ENCODE measurements around the gene TNFSF9. TPM values are rescaled to one million over a fixed set of nuclear protein-coding genes. Genes with fewer than 3 reads are reported as not detected.
"Not testable (repeated sequence)": the region's sequence is repeated elsewhere in the genome, so short reads cannot be mapped to it uniquely, and the experiment has no call there.

The TNFSF9 gene
- total RNA-seq, 2 donors from 2014 or later = 0.79 to 4.0 TPM

DNA sequence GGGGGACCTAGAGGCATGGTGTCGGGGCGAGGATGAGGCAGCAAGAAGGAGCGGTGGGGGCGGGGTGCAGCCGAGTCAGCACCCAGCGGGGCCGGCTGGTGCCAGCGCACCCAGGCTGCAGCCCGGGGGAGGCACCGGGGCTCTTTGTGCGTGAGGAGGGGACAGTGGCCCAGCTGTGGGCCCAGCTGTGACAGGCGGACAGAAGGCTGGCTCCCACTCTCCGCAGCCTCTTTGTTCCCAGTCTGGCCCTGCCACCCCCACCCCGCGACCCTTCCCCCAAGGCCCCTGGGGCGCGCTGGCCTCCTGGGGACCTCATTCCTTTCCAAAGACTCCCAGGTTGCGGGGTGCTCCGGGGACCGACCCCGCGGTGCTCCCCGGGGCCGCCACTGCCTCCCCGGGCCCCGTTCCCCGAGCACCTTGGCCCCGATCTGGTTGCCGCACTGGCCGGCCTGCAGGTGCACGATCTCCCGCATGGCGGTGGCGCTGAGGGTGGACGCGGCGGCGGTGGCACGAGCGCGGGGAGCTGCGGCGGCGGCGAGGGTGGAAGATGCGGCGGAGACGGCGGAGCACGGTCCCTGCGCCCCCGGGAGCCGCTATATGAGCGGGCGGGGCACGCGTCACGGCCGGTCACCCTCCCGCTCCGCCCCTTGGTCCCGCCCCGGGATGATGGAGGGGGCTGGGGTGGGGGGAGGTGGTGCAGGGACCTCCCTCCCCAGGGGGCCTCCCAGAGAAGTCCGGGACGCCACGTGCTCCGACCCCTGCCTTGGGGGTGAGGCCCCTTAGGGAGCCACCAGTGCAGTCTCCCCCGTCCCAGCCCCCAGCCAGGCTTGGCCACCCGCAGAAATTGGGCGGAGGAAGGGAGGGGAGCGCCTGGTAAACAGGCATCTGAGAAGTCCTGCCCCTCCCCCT, 28.8 kb upstream of the TNFSF9 start, which contains the start of gene TUBB4A:
TSS of gene TUBB4A (minus strand) at position 570 of the 909 bp plus-strand sequence. CDS start at position 473, 97 bp downstream.
- H3K27ac ChIP-seq = no peak within 1 kb of the TSS
- no peaks in the 10 kb centered on the region for H3K9me3 ChIP-seq
- no peaks in the 10 kb centered on the region for H3K36me3 ChIP-seq
- peak within 1 kb of the TSS; percentile 25 for H3K4me3 ChIP-seq
- DNase-seq = no peak
- H3K9ac ChIP-seq (ENCODE audit: low read depth in 2 of 2, low read length in 2 of 2) = no peak within 1 kb of the TSS
- peaks cover 6% of the 10 kb centered on the region for H3K4me1 ChIP-seq
- H3K27me3 ChIP-seq = peaks cover 28% of the 10 kb centered on the region
- intact Hi-C loops (cut with DNase I) = no loop called here
- TF ChIP-seq, protein P1, sequence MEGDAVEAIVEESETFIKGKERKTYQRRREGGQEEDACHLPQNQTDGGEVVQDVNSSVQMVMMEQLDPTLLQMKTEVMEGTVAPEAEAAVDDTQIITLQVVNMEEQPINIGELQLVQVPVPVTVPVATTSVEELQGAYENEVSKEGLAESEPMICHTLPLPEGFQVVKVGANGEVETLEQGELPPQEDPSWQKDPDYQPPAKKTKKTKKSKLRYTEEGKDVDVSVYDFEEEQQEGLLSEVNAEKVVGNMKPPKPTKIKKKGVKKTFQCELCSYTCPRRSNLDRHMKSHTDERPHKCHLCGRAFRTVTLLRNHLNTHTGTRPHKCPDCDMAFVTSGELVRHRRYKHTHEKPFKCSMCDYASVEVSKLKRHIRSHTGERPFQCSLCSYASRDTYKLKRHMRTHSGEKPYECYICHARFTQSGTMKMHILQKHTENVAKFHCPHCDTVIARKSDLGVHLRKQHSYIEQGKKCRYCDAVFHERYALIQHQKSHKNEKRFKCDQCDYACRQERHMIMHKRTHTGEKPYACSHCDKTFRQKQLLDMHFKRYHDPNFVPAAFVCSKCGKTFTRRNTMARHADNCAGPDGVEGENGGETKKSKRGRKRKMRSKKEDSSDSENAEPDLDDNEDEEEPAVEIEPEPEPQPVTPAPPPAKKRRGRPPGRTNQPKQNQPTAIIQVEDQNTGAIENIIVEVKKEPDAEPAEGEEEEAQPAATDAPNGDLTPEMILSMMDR (IDR thresholded peaks at IDR 0.05) = no peak

DNA sequence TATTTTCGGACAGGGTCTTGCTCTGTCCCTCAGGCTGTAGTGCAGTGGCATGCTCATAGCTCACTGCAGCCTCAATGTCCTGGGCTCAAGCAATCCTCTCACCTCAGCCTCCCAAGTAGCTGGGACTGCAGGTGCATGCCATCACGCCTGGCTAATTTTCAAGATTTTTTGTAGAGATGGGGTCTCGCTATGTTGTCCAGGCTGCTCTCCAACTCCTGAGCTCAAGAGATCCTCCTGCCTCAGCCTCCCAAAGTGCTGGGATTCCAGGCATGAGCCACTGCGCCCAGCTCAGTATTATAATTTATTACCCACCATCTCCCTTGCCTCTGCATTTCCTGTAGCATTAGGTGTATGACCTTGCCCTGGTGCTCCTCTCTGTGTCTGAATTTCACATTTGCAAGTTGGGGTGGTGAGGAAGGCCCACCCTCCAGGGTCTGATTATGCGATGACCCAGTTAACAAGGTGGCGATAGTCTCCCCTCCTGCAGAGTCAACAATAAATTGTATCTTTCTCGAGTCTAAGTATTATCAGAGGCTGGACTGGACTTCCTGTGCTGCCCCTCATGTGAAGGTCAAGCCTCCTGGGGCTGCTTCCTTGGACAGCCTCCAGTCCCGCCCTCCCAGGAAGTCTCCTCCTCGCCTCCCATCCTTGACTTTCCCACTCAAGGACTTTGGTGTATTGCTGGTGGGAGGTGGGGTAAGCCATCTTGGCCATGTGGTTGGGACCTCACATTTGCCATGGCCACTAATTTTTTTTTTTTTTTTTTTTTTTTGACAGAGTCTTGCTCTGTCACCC, 27.2 kb upstream of the TNFSF9 start:
- Histone ChIP-seq H3K4me3 (no peak overlapping the region), H3K4me1 (peaks cover 6% of the 10 kb centered on the region), H3K27ac (no peak overlapping the region), H3K9ac (ENCODE audit: low read depth in 2 of 2, low read length in 2 of 2) (no peak overlapping the region), H3K36me3 (no peaks in the 10 kb centered on the region), H3K9me3 (no peaks in the 10 kb centered on the region), H3K27me3 (peaks cover 28% of the 10 kb centered on the region)
- TF ChIP-seq, protein P1 (IDR thresholded peaks at IDR 0.05) = no peak
- intact Hi-C loops (cut with DNase I) = no loop called here
- no peak for DNase-seq

DNA sequence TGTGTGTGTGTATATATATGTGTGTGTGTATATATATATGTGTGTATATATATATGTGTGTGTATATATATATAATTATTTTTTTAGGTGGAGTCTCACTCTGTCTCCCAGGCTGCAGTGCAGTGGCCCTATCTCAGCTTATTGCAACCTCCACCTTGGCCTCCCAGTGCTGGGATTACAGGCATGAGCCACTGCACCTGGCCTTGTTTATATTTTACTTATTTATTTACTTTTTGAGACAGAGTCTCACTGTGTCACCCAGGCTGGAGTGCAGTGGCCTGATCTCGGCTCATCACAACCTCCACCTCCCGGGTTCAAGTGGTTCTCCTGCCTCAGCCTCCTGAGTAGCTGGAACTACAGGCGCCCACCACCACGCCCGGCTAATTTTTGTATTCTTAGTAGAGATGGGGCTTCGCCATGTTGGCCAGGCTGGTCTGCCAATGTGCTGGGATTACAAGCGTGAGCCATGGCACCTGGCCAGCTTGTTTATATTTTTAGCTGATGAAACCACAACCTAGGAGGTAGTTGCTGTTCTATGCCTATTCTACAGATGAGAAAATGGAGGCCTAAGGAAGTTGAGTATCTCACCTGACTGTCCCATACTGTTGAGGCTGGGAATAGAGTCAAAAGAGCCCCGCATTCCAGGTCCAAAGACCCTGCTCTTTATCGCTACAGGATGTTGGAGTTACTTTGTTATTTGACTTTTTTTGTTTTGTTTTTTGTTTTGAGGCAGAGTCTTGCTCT, 22.6 kb upstream of the TNFSF9 start:
- H3K9me3 ChIP-seq; H3K4me1 ChIP-seq; H3K9ac ChIP-seq (ENCODE audit: low read depth in 2 of 2, low read length in 2 of 2); H3K4me3 ChIP-seq; H3K36me3 ChIP-seq; intact Hi-C loops (cut with DNase I); DNase-seq; H3K27ac ChIP-seq; H3K27me3 ChIP-seq: not testable (repeated sequence)

DNA sequence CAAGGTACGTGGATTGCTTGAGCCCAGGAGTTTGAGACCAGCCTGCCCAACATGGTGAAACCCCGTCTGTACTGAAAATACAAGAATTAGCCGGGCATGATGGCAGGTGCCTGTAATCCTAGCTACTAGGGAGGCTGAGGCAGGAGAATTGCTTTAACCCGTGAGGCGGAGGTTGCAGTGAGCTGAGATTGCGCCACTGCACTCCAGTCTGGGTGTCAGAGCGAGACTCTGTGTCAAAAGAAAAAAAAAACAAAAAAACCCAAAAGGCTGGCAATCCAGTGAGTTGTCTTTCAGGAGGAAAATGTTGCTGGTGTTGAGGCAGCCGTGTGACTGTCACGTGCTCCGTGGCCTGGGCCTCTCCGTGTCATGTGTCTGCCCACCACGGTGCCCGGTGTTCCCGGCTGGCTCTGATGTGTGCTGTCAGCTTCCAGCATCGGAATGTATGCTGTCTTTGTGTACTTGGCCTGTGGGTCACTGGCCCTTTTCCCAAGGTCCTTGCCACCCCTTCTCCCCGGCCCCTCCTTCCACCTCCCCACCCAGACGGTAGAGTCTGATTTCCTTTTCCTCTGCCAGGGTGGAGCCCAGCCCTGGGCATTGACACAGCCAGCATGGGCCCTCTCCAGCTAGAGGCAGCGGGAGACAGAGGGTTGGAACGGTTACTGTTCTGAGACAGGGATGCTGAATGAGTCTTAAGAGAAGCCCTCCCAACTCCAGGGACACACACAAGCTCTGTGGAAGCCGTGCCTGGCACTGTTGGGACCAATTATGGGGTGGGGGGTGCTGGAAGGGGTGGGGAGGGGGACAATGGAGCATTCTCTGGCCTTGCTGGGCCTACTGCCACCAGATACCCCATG, 21.5 kb upstream of the TNFSF9 start:
- intact Hi-C loops (cut with DNase I) = no loop called here
- Histone ChIP-seq H3K9me3 (no peaks in the 10 kb centered on the region), H3K4me3 (no peak overlapping the region), H3K4me1 (no peaks in the 10 kb centered on the region), H3K9ac (ENCODE audit: low read depth in 2 of 2, low read length in 2 of 2) (no peak overlapping the region), H3K27me3 (no peaks in the 10 kb centered on the region), H3K36me3 (no peaks in the 10 kb centered on the region), H3K27ac (no peak overlapping the region)
- TF ChIP-seq, protein P1 (IDR thresholded peaks at IDR 0.05) = no peak
- DNase-seq = no peak

DNA sequence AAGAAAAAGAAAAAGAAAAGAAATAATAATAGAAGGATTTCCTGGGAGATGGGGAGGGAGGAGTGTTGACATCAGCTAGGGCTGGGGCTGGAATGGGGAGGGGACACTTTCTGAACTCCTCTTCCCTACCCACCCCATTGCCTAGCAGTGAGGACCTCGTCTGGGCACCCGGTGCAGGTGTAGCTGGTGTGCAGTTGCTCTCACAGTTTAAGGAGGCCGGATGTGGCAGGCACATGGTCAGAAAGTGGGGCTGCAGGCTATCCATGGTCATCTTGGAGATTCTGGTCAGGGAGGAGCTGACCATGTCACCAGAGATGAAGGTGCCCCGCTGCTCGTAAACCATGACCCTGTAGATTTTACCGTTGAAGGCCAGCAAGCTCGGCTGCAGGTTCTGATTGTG, 20.2 kb upstream of the TNFSF9 start:
- Histone ChIP-seq H3K4me3 (no peak overlapping the region), H3K36me3 (no peaks in the 10 kb centered on the region), H3K27me3 (no peaks in the 10 kb centered on the region), H3K27ac (no peak overlapping the region), H3K9ac (ENCODE audit: low read depth in 2 of 2, low read length in 2 of 2) (no peak overlapping the region), H3K9me3 (no peaks in the 10 kb centered on the region), H3K4me1 (no peaks in the 10 kb centered on the region)
- TF ChIP-seq, protein P1 (IDR thresholded peaks at IDR 0.05) = no peak
- intact Hi-C loops (cut with DNase I) = loop anchor here (10.0 kb wide), 1 partner anchor 354 kb away; no protein-coding TSS in a partner anchor
- no peak for DNase-seq

Data from colonic mucosa (tissue), 4 donors.